Esophagus mucosa (tissue), 1 donor: ENCODE measurements around the gene SLC7A7. TPM values are rescaled to one million over a fixed set of nuclear protein-coding genes. Genes with fewer than 3 reads are reported as not detected.
"Not testable (repeated sequence)": the region's sequence is repeated elsewhere in the genome, so short reads cannot be mapped to it uniquely, and the experiment has no call there.

ENCODE experiments used
- ATAC-seq: fragments of 200-7000 bp; cut with Tn5 transposase; one replicate; pipeline ENCODE4 v1.9.1; 2020
- total RNA-seq: library from RNA; stranded (reverse); gene quantifications from one replicate; pipeline ENCODE4 v1.2.4, GENCODE V29; 2023
- donor health status: DM: yes; HTN: yes; CAD: no.

Gene SLC7A7
- total RNA-seq, 1 donor from 2014 or later: 1.4 TPM

DNA sequence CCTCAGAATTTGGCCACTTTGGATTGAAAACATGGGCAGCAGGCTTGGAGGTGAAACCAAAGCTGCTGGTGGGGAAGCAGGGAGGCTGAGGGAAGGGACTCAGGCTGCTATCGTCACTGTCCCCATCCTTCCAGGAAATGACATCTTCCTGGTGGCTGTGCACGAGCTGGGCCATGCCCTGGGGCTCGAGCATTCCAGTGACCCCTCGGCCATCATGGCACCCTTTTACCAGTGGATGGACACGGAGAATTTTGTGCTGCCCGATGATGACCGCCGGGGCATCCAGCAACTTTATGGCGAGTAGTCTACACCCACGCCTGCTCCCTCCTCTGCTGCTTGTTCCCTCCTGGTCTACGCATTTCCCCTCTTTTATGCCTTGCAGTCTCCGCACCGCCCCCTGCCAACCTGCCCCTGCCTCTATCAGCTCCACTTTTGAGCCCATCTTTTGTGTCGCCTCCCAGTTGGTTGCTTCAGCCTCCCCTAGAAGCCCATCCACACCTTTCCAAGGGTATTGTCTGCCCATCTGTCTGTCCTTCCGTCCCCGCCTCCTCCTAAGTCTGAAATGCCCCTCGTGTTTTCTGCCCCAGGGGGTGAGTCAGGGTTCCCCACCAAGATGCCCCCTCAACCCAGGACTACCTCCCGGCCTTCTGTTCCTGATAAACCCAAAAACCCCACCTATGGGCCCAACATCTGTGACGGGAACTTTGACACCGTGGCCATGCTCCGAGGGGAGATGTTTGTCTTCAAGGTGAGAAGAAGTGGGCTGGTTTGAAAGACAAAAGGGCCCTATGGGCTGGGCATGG is 28.1 kb upstream of the SLC7A7 start:
- no peak for ATAC-seq

DNA sequence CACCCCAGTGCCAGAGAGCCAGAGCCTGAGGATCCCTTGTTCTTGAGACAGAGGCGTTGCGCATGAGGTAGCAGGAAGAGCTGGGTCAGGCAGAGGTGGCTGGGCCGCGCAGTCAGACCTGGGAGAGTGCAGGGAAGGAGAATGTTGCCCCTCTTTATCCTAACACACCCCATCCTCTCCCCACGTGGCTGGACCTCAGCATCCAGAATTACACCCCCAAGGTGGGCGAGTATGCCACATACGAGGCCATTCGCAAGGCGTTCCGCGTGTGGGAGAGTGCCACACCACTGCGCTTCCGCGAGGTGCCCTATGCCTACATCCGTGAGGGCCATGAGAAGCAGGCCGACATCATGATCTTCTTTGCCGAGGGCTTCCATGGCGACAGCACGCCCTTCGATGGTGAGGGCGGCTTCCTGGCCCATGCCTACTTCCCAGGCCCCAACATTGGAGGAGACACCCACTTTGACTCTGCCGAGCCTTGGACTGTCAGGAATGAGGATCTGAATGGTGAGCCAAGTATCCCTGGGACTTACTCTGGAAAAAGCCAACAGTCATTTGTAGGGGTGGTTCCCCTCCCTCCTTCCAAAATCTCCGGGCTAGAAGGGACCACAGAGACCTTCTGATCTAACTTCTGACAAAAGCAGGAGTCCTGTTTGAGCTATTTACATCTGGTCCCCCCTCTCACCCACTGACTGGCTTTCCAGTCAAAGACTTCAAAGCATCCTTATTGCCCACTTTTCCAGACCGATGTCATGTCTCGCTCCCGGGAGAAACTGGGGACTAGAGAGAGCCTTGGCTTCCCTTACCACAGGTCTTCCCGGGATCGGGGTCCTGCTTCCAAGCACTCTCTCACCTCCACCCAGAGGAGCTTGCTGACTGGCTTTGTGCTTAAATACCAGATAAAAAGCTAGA is 27.2 kb upstream of the SLC7A7 start:
- ATAC-seq: no peak

DNA sequence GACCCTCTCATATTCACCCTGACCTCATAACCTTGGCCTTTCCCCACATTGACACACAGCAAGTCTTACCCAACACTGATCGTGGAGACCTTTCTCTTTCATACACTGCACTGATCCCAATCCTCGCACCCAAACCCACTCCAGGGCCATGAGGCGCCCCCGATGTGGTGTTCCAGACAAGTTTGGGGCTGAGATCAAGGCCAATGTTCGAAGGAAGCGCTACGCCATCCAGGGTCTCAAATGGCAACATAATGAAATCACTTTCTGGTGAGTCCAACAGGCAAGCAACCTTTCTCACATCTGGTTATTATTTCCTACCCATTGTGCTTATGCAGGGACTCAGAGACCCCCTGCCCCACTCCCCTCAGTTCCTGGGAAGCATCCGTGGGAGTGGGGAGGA is 26.5 kb upstream of the SLC7A7 start:
- ATAC-seq: no peak

DNA sequence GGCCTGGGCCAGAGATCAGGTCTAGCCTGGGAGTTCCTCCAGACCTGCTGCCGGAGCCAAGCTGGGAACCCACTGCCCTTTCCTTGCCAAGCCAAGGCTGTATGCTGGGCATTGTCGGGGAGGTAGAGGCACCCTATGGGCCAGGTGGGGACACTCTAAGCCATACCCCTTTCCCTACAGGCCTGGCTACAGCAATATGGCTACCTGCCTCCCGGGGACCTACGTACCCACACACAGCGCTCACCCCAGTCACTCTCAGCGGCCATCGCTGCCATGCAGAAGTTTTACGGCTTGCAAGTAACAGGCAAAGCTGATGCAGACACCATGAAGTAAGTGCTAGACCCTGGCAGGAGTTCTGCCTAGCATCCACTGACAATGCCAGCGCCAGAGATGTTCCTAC is 26.1 kb upstream of the SLC7A7 start:
- ATAC-seq: no peak

DNA sequence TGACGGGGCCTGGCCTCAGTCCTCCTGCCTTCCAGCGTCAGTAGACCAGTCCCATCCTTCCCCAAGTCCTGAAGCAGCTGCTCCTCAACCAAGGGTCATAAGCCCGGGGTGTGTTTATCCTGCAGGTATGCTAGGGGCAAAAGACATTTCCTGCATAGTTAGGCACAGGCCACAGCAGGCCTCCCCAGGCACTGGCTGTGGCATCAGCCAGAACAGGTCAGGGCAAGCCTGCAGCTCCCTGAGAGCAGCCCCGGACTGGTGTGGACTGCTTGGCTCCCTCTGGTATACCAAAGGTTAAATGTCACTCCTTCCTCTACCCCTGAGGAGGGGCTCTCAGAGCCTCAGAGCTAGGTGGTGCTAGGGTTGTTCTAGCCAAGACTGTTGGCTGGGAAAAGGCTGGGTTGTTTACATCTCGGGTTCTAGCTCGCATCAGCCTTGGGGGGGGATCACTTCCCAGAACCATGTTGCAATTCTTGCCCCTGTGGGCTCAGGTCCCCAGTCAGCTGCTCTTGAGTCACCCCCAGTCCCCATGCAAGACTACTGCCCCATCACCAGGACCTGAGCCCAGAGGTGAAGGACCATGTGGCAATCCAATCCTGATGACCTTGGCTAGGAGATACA is 24.0 kb upstream of the SLC7A7 start:
- ATAC-seq: peak; percentile 81

DNA sequence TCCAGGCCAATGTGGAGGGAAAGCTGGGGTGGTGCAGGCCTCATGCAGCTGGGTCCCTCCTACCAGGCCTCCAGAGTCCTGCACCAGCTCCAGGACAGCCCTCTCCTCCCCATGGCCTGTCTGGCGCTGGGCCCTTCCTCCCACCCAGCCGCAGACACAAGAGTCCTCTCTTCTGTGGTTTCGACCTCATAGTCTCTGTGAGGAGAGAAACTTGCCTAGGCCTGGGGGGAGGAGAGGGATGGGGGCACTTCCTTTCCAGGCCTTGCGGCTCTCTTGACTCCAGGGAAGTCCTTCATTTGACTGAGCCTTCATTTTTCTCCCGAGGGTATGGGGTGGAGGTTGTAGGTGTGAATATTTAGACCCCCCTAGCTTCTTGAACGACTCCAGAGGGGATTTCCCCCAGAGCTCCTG is 23.4 kb upstream of the SLC7A7 start:
- peak; percentile 9 for ATAC-seq

DNA sequence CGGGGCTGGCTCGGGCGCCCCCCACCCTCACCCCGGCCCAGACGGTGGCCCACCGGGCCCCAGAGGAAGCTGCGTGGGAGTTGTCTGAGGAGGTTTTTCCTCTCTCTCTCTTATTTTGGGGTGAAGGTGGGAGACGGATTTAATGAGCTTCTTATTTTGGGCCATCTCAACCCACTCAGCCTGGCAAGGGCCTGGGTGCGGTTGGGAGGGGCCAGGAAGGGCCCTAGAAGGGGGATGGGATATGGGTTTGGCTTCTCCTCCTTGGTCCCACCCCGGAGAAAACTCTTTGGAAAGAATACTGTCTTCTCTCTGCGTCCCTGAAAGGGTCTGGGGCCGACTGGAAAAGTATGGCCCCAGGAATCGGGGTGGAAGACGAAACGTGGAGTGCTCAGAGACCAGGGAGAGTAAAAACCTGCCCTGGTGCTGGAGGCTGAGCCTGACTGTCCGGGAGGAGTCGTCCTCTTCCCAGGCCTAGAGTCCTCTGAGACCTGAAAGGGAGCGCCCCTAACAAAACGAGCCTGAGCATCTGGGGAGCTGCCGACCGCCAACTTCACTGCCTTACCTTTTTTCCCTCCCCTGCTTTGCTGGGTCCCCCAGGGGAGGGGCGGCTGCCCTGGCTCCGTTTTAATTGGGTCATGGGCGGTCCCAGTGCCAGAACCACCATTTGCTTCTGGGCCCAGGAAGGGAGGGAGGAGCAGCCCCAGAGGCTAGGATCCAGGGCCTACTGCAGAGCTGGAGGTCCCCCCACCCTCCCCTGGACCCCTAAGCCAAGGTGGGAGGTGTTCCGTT is 22.7 kb upstream of the SLC7A7 start:
- peak; percentile 53 for ATAC-seq

DNA sequence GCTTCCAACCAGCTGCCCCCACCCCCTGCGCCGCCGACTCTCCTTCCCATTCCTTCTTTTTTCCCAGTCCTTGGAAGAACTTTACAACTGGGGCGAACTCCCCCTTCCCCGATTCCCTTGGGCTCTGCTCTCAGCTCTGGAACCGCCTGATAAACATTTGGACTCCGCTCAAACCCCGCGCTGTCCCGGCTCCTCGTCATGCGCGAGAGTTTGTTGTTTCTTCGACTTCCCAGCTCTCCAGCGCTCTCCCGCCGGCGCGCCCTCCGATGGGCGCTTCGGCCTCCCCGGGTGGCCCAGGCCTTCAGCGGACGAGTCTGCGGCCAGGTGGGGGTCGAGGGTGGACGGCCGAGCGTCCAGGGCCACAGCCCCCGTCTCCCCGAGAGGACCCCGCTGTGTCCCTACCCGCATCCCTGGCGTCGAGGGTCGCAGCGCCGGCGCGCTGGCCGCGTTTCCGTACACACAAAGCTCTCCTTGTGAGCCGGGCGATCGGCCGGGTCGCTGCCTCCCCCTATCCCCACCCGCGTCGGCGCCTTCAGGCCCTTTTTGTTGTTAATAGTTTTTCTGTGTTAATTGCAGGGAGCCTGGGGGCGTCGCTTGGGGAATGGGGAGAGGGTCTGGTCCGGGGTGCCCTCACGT is 22.0 kb upstream of the SLC7A7 start:
- peak; percentile 45 for ATAC-seq

DNA sequence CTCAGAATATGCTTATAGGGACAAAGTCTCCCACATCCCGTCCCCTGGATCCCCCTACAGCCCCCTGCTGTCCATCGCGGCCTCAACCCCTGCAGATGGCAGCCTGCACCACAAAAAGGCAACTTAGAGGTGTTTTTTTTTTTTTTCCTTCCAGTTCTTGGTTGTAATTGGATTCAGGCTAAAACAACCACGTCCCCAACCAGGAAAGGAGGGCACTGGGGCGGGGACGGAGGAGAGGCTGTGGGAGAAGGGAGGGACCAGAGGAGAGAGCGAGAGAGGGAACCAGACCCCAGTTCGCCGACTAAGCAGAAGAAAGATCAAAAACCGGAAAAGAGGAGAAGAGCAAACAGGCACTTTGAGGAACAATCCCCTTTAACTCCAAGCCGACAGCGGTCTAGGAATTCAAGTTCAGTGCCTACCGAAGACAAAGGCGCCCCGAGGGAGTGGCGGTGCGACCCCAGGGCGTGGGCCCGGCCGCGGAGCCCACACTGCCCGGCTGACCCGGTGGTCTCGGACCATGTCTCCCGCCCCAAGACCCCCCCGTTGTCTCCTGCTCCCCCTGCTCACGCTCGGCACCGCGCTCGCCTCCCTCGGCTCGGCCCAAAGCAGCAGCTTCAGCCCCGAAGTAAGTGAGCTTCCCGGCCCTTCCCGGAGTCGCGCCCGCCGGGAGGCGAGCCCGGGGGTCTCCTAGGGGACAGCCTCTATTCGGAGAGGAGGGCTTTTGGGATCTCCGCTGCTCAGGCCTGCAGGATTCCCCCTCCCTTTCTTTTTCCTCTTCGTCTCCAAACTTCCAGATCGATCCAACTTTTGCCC is 21.3 kb upstream of the SLC7A7 start, which contains the start of gene MMP14:
TSS of gene MMP14 (plus strand) at position 285 of the 813 bp plus-strand sequence. CDS start at position 518, 233 bp downstream.
- peak; percentile 47 for ATAC-seq

DNA sequence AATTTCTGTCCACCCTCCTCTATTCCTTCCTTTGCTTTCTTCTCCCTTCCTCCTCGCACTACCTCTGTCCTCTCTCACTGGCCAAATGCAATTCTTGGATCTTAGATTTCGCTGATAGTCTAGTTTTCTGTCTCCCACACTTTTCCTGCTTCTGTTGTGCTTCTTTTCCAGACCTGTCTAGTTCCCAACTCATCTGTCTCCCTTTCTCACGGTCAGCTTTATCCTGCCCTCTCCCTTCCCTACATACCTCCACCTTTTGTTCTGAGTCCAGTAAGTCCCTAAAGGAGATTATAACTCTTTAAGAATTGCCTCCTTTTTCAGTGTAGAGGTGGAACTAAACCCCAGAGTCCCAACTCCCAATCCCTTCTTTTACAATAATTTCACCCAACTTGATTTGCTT is 20.3 kb upstream of the SLC7A7 start:
- ATAC-seq: no peak

DNA sequence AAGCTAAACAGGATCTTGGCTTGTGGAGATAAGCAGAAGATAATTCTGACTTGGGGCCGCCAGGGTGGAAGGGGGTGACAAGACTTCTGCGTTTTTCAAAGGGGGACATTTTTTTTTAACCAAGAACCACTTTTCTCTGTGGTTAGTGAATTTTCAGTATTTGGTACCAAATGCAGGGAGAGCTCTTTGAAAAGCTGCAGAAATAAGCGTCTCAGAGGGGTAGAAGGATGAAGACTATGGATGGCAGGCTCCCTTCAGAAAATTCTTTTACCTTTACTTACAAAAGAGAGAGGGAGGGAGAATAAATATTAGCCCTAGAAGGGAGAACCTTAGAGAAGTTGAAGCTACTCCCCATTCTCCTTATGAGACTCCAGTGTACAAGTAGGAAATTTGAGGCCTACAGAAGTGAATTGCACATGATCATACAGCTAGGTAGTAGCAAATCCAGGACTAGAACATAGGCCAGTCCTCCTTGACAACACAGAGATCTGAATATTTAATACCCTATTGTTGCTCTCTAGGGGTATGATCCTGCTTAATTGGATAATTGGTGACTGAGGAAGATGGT is 15.3 kb upstream of the SLC7A7 start:
- ATAC-seq: no peak

DNA sequence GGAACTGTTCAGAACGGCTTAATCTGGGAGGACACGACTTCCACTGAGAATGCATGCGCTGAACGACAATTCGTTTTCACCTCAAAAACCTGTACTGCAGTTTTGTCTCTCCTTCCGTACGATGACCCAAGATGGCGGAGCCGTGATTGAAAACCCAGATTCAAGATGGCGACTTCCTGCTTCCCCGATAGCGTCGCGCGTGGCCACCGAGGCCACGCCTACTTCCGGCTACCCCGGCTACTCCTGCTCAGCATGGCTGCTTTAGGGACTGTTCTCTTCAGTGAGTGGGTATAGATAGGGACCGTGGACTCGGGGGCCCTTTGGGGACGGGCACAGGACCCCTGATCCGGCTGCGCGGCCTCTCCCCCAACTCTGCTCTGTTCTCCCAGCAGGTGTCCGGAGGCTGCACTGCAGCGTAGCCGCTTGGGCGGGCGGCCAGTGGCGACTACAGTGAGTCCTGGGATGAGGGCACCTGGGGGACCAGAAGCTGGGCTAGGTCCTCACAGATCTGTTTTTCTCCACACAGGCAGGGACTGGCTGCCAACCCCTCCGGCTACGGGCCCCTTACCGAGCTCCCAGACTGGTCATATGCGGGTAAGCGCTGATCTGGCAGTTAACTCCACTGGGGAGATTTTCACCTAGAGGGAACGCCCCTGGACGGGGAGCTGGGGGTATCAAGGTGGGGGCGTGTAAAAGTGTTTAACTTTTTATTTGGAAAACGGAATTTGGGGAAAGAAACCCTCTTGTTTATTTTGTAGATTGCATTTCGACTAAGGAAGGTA is 14.6 kb upstream of the SLC7A7 start, which contains the start of gene MRPL52:
TSS of gene MRPL52 (plus strand) at position 227 of the 782 bp plus-strand sequence. CDS start at position 253, 26 bp downstream.
- ATAC-seq: peak; percentile 89

DNA sequence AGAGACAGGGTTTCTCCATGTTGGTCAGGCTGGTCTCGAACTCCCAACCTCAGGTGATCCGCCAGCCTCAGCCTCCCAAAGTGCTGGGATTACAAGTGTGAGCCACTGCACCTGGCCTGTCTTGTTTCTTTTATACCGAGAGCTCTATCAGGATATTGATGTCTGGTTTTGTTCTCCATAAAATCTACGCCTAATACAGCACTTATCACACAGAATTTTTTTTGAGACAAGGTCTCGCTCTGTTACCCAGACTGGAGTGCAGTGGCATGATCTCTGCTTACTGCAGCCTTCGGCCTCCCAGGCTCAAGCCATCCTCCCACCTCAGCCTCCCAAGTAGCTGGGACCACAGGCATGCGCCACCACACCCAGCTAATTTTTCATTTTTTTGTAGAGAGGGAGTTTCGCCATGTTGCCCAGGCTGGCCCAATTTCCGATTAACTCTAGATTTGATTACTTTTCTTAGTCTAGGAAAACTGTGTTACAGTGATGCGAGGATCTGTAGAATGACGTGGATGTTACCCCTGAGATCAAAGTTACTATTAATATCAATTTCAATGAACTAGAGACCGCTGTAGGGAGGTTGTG is 13.9 kb upstream of the SLC7A7 start:
- ATAC-seq: not testable (repeated sequence)

DNA sequence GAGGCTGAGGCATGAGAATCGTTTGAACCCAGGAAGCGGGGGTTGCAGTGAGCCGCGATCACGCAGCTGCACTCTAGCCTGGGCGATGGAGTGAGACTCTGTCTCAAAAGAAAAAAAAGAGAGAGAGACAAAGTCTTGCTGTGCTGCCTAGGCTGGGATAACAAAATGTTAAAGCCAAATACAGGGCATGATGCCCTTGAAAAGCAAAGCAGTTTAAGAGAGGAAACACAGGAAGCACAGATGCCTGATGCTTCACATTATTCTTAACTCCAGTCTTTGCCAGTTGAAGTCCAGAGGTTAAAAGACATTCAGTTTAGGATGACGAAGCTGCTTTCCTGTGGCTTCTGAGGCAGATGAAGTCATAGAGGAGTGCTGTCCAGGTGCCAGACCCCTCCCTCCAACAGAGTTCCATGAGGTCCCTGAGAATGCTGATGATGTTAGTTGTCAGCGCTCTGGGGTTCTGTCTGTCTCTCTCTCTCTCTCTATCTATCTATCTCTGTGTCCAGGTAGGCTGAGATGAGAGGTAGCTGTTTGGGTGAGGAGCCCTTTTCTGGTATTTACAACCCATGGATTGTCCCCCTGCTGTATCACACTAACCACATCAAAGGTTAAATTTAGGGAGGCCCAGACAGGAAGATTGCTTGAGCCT is 9.6 kb upstream of the SLC7A7 start:
- peak; percentile 36 for ATAC-seq

DNA sequence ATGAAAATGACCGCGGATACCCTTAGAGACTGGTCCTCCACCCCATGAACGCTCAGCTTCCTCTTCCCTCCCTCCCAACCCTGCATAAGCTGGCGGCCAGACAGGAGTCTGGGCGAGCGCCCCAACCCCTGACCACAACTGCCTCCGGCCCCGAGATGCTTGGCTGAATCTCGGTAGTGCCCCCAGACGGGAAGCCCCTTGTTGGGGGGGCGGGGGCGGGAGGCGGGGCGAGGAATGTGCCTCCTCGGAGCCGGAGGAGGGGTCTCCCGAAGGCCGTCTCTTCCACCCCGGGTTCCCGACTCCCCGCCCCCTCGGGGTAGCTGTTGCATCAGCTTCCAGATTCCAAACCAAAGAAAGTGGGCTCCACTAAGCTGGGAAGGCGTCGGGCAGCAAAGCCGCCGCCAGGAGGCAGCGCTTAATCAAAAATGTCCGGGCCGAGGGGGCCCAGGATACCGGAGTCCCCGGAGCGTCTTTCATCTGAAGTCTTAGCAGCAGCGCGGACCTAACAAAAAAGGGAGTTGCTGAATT is 7.4 kb upstream of the SLC7A7 start:
- ATAC-seq: peak; percentile 45

DNA sequence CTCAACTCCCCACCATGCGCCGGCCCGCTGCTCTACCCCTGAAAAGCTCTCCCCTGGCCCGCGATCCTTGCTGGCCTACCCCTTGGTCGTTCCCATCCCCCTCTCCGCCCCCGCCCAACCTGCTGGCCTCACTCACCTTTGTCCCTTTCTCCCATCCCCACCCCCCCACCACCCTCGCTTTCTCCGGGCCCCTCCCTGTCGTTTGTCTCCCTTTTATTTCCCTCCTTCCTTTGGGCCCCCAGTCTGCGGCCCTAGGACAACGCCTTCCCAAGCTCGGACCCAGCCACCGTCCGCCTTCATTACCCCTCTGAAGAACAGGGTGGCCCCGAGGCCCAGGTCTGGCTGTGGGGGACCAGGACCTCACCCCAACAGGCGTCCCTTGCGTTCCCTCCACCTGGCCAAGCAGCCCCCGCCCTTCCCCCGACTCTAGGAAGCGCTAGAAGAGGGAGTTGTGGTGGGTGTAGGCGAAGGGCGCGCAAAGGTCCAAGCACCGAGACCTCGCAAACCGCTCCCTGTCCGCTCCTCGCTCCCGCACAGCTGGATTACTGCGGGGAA is 6.9 kb upstream of the SLC7A7 start:
- no peak for ATAC-seq

DNA sequence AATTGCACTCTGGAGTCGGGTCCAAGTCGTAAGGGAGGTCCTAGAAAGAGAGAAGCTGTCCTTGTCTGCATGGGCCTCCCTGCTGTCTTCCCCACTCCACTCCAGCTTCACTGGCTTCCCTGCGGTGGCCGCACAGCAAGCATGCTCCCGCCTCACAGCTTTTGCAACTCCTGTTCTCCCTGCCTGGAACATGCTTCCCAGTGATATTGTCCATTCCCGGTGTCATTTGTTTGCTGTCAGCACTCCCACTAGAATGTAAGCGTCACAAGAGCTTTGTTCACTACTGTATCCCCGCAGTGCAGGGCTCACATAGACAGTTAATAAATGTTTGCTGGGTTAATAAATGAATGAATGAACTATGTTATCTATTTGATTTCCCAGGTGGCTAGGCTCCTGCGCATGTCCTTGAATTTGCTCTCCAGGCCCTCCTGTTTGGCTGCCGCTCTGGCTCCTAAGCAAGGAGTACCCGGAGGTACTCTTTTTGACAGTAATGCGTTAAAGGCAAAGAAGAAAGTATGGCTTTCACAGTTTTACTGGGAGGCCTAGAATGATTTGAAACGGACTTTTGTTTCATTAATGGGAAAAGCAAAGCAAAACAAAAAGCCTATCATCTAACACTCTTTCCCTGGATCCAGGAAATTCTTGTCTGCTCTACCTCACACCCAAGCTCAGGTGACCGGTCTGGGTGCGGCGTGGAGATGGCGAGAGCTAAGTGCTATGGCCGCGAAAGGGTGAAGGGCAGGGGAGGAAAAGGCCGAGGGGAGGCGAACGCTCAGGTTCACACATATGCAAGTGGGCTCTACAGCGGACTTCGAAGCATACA is 6.2 kb upstream of the SLC7A7 start:
- ATAC-seq: peak; percentile 7
